GM19452 (cell line): Measurements from ENCODE around the gene TSPYL4.

Source experiments
- ATAC-seq: cut with Tn5 transposase; IDR thresholded peaks from one replicate; pipeline ENCODE4 v1.9.1; 2021; ENCODE audit not compliant: unreplicated experiment

TSPYL4 gene

DNA sequence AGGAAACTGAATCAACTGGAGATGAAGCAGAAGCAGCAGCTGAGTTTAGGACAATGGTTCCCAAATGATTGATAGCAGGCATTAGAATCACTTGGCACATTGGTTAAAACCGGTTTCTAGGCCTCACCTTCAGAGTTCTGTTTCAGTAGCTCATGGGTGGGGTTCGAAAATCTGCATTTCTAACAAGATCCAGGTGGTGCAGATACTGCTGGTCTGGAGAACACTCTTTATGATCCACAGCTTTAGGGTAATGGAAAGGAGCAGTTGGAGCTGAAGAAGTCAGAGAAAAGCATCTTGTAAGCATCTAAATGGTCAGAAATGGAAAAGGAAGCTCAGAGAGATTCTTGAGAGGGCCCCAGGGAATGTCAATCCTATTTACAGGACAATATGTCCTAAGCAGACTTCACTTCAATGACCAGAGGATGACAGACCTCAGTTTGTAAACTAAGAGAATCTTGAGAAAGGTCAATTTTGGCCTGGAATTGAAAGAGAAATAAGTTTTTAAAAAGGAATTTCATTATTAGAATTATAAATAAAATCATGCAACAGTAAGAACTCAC is 17.4 kb upstream of the TSPYL4 start:
- ATAC-seq, result no peak

DNA sequence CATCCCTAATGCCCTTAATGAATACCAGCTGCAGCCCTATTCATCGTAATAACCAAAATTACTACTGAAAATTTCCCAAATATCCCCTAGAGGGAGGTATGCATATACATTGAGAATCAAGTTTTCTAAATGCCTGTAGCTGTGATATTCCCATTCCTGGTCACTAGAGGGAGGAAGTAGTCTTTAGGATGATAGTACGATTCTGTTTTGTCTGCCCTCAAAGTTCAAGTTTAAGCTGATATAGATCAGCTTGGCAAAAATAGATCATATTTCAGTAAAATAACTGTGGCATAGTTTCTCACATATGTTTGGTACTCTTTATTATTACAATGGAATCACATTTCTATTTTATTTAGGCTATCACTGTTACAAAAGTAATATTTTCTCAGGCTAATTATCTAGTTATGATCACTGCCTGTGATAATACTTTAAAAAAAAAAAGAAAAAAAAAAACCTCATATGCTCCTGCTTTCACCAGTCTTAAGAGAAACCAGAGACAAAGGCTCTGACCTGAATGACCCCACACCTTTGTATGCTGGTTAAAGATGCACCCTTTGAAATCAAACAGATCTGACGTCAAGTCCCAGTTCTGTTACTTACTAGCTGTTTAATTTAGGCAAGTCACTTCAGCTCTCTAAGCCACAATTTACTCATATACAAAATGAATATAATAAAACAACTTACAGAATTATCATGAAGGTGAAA is 14.9 kb upstream of the TSPYL4 start:
- ATAC-seq, result peak; percentile 82

DNA sequence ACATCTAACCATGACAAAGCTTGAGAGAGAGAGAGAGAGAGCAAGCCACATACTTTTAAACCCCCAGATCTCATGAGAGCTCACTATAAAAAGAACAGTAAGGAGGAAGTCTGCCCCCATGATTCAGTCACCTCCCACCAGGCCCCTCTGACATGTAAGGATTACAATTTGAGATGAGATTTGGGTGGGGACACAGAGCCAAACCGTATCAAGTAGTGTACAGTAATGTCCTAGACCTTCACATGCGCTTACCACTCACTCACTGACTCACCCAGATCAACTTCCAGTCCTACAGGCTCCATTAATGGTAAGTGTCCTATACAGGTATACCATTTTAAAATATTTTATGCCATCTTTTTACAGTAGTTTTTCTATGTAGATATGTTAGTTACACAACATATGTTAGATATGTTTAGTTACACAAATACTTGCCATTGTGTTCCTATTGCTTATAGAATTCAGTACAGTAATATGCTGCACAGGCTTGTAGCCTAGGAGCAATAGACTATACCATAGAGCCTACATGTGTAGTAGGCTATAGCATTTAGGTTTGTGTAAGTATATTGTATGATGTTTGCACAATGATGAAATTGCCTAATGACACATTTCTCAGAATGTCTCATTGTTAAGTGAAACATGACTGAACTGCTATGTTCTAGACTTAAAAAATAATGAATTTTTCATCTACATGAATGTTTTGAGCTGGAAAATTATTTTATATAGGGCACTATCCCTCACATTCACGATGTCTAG is 14.1 kb upstream of the TSPYL4 start:
- ATAC-seq, result peak; percentile 20

DNA sequence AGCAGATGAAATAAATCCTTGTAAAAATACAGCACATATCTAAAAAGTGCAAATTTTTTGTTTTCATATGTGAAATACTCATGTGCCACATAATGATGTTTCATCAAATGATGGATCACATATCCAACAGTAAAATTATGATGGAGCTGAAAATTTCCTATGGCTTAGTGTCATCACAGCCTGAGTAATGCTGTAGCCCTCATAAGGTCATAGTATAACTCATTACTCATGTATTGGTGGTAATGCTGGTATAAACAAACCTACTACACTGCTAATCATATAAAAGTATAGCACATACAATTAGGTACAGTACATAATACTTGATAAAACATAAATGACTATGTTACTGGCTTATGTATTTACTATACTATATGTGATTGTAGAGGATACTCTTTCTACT is 12.9 kb upstream of the TSPYL4 start:
- no peak for ATAC-seq

DNA sequence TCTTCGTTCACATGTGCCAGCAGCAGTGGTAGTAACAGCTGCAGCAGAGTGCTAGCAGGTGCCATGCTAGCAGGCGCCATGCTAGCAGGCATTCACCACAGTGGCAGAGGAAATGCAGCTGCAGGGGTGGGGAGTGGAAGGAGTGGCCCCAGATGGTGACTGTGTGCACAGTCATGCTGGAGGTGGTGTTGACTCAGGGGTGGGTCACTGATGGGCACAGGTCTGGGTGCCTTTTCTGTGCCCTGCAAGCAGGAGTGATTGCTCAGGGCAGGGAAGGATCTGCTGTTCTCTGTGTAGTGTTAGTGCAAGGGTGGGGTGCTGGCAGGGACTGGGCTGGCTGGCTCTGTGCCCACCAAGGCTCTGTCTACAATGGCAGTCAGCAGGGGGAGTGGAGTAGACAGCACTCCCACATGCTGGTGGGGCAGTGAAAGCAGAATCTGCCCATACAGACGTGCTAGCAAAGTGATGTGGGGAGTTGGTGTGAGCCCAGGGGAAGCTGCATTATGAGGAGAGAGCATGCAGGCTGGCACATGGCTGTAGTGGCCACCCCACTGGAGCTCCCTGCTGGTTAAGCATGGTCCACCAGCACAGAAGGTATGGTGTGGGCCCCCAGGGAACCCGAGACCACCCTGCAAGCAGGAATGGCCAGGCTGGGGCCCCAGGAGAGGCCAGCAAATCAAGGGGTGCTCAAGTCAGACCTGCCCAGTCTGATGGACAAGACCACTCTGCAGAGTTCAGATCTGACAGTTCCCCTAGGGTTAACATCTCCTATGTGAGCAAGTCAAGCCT is 11.4 kb upstream of the TSPYL4 start:
- no peak for ATAC-seq

DNA sequence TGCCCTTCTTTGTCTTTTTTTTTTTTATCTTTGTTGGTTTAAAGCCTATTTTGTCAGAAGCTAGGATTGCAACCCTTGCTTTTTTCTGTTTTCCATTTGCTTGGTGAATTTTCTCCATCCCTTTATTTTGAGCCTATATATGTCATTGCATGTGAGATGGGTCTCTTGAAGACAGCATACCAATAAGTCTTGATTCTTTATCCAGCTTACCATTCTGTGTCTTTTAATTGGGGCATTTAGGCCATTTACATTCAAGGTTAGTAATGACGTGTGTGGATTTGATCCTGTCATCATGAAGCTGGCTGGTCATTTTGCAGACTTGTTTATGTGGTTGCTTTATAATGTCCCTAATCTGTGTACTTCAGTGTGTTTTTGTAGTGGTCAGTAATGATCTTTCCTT is 9.5 kb upstream of the TSPYL4 start:
- no peak for ATAC-seq

DNA sequence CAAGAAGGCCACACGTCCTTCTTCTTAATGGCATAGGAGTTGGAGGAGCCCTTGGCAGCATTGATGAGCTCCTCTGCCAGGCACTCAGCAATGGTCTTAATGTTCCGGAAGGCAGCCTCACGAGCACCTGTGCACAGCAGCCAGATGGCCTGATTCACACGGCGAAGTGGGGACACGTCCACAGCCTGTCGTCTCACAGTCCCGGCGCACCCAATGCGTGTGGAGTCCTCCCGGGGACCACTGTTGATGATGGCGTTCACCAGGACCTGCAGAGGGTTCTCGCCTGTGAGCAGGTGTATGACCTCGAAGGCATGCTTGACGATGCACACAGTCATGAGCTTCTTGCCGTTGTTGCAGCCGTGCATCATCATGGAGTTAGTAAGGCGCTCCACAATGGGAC is 4.6 kb upstream of the TSPYL4 start:
- ATAC-seq, result no peak

DNA sequence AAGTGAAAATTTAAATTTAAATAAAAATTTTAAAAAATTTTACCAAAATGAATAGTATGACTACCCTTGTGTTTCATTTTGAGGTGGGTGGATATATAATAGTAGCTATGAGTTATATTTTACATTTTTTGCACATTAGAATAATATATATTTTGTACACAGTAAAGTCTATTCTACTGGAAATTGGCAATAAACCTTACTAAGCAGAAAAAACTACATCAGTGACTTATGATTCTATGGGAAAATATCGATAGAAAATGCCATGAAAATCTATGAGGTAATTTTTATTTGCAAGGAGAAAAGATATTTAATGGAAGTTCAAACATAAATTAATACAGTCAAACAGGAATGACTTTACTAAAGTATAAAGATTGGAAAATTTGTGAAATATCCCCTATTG is 2.8 kb upstream of the TSPYL4 start:
- no peak for ATAC-seq

DNA sequence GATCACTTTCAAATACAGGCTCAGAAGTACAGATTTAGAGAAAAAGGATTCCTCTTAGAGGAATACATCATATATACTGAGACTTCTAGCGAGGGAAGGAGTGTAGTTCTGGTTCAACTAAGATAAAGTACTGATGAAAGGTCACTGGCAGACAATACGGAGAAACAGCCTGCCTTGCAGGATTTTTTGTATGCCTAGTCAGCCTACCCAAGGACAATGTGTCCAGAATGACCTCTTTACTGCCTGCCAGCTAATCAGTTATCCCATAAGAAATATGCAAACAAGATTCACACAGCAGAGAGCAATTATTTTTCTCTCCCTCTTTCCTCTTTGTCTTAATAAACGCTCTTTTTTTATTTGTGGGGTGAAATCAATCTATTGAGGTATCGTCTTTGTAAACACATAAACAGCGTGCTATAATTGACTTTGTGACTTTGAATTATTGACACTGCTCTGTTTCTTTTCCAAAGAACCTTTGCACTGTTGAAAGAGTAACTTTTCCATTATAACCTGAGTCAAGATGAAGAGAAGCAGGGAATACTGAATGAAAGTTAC is 1.4 kb upstream of the TSPYL4 start:
- ATAC-seq, result no peak

DNA sequence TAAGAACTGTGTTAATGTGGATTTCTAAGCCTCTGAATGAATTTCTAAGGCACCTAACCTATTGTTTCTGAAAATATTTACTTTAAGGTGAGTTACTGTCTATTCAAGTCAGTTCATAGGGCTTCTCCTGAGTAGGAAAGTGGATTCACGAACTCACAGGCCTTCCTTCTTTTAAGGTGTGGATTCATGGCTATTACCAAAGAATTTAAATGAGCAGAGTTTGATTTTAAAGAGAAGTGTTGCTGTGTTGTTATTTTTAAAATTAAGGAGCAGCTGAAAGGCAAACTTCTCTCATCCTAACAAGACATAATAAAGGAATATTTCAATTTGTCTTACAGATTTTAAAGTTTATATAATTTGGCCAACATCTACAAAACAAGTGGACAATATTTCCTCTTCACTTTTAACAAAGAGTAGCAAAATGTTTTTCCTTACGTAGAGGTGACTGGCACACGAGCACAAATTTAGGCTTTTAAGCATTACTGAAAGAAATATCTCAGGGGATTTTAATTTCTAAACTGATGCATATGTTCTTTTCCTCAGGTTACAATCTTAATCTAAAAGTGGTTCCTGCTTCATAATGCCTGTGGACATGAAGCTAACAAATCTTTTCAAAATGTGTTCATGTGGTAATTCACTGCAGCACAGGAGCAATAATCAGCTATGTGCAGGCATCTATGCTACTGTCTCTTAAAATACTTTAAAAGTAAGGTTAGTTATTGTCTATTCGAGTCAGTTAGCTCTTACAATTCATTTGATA is 602 bp upstream of the TSPYL4 start:
- peak; percentile 36 for ATAC-seq

DNA sequence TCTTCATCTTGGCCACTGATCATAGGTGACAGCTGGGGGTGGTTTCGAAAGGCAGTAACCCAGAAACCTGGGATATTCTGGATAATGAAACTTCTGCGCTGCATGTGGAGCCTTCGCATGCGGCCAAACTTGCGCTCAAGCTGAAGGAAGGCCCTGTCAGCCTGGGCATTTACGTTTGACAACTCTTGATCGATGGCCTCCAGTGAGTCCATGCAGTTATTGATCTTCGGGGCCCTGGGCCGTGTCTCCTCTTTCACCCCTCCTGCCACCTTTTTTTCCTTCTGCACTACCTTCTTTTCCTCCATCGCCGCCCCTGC is 729 bp downstream of the TSPYL4 start:
- no peak for ATAC-seq

DNA sequence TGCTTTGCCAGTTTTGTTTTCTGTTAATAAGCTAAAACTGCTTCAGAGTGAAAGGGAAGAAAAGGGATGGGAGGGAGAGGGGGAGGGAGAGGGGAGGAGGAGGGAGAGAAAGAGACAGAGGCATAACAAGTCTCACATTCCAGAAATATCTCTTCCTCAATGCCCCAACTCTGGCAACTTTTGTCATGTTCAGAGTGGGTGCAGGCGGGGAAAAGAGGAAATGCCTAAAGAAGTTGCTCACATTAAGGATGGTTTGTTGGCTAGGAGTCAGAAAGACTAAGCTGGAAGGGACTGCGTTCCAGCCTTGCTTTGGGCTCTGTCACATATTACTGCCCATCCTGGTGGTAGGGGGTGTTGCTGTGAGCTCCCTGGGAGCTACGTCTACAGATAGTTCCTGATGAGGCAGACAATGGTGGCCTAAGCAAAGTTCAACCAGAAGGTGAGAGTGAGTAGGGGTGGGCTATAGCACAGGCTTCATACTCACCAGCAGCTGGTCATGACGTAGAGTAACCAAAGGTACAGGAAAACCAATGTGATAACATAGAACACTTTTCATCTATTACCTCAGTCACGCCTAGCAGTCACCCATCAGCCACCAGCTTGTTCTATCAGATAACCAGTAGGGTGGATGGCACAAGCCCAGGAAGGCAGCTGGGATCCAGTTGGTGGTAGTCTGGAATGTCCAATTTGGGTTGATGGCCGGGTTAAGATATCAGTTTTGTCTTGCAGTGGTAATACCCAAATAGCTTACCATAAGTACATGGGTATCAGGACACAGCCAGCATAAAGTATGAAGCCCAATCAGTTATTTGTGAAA is 2.1 kb downstream of the TSPYL4 start:
- ATAC-seq, result no peak

DNA sequence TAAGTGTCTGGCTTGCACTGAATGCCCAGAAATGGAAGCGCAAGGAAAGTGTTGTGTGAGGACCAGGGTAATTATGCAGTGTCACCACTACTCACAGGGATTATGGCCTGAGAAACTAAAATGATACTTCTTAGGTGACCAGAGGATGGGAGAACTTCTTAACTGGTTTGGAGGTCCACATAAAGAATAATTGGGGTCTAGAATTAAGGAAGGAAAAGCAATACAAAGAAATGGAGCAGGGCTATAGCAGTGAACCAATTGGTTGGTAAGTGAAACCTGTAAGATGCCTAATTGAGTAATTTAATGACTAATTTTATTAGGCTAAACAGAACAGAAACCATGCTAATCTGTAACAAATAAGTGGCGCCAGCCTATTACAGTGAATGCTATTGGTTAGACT is 5.3 kb downstream of the TSPYL4 start:
- no peak for ATAC-seq

DNA sequence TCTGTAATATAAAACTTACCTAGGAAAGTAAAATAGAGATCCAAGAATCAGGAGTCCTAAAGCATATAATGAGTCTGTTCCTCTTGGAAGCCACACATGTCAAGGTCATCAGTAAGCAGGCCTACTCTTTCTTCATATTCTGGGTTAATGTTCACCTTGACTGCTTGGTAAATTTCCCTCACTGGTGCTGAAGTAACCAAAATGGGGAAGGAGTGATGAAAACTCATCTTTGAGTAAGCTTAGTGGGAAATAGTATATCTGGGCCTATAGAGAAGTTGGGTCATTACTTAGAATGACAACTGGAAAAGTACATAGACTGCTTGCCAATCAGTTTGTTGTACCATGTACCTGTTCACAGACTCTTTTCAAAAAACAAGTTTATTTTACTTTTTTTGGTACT is 6.6 kb downstream of the TSPYL4 start:
- ATAC-seq, result no peak

DNA sequence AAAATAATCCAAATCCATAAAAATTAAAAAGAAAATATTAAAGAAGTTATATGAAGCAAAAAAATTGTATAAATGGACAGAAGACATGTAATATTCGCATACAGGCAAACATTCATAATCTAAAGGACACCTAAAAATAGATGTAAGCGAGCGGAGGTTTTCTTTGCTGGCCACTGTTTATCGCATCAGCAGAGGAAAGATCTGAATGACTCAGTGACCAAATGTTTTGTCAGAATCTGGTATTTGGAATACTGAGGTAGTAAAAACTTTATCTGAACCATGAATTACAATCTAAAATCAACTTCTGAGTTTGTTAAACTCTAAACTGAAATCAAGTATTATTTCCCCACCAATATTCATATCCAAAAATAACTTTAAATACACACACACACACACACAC is 7.8 kb downstream of the TSPYL4 start:
- no peak for ATAC-seq

DNA sequence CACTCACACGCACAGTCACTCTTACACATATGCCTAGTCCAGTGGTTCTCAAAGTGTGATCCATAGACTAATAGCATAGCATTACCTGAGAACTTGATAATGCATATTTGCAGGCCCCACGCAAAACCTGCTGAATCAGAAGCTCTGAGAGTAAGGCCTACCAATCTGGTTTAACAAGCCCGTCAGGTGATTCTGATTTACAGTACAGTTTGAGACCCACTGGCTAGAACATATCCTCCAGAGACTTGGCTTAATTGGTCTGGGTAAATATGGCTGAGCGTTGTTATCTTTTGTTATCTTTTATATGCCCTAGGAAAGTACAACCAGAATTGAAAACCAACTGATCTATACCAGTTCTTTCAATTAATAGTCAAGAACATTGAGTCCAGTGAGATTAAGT is 9.6 kb downstream of the TSPYL4 start:
- no peak for ATAC-seq

DNA sequence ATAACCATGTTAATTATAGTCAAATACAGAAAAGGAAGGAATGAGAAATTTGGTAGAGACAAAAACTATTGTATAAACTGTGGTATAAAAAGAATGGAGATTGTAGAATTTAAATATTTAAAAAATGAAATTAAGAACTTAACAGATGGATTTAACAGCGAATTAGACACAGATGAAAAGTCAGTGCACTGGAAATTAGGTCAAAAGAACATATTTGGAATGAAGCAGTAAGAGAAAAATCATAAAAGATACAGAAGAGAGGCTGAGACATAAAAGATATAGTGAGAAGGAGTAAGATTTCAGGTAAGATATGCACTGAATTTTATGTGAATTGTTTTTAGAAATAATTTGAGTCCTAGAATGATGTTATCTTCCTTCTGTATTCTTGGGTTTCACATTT is 14.0 kb downstream of the TSPYL4 start:
- no peak for ATAC-seq

DNA sequence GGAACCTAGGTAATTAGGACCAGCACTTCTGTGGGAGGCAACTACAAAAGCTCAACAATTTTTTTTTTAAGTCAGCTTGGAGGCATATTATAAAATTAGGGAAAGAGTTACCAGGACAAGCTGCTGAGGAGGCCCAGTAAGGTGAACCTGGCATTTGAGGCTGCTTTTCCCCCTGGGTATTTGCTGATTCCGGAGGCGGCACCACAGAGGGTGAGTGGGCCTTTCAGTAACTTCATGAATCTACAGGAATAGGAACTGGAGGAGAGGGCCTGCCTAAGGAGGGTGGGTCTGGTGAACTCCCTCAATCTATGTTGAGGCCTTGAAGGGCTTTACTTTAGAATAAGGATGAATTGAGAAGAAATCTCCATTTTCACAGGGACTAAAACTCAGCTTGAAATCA is 14.6 kb downstream of the TSPYL4 start:
- no peak for ATAC-seq

DNA sequence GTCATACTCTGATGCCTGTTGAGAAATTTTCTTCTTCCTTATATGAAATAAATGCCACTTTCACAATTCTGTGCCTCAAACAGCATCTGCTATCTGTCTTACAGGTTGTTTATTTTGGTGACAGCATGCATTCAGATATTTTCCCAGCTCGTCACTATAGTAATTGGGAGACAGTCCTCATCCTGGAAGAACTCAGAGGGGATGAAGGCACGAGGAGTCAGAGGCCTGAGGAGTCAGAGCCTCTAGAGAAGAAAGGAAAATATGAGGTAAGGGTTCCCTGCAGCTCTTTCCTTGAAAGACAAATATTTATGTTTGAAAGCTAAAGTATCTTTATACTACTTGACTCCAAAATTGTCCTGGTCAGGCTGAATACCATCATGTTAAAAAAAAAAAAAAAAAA is 15.8 kb downstream of the TSPYL4 start:
- ATAC-seq, result no peak

DNA sequence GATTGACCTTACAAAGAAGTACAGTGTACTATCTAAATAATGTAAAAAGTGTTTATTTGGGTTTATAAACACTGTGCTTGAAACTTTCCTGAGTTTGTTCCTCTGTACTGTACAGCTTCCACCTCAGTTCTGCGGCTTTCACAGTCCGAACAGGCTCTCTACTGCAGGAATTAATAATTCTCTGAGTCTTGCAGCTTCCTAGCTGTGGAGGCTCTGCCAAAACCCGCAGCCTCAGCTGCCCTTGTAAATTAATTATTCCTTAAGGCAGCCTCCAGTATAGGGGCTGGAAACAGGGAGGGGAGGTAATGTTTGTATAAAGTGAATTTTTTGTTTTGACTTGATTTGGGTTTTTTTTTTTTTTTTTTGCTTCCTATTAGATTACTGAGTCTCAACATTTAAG is 19.2 kb downstream of the TSPYL4 start:
- ATAC-seq, result no peak
